Right ventricle myocardium superior (tissue), 1 donor: Measurements from ENCODE around the gene ZER1. TPM values are rescaled to one million over a fixed set of nuclear protein-coding genes. Genes with fewer than 3 reads are reported as not detected.

ENCODE experiments used
- ATAC-seq: fragments of 200-7000 bp; cut with Tn5 transposase; one replicate; pipeline ENCODE4 v1.9.1; 2020; ENCODE audit warnings: mild to moderate bottlenecking; ENCODE audit not compliant: poor library complexity
- DNase-seq: peaks from one replicate; pipeline ENCODE4 v3.0.0-alpha.2; 2020
- intact Hi-C: fragments of 100-400 bp; cut with DNase I; formaldehyde crosslinking; loops from one replicate; pipeline ENCODE4 v1.11.2; 2022
- total RNA-seq: library from RNA; stranded (reverse); fragmentation: NEBNext Ultra II Directional; extraction: Animal tissue kit (Norgen Biotek cat#: 25700); gene quantifications from one replicate; pipeline ENCODE4 v1.2.1, GENCODE V29; 2021
- donor health status: DM: no; HTN: yes; CAD: no; lungs with severe emphysema.

ZER1 gene
- total RNA-seq, 1 donor from 2014 or later = 57.3 TPM

GRCh38 chr9:128721487-128722010, 50.2 kb downstream of the ZER1 start:
- DNase-seq (no peak), ATAC-seq (no peak)
- intact Hi-C loops = no loop called here

GRCh38 chr9:128720841-128721486, 50.8 kb downstream of the ZER1 start:
- DNase-seq = no peak
- intact Hi-C loops = no loop called here
- no peak for ATAC-seq

GRCh38 chr9:128719919-128720605, 51.7 kb downstream of the ZER1 start:
- intact Hi-C loops = no loop called here
- ATAC-seq (no peak), DNase-seq (no peak)

DNA sequence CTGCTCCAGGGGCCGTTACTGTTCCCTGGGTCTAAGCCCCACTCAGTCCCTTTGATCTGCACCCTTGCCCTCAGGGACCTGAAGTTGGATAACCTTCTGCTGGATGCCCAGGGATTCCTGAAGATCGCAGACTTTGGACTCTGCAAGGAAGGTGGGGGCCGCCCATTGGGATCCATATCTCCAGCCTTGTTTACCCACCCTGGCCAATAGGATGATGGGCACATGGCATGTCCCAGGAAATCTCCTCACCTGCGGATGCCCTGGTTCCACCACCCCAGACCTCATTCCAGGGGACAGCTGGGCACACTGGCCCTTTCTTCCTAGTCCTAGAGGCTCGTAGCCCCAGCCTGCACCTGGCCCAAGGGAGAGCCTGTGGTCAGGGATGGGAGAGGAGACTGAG, 53.3 kb downstream of the ZER1 start:
- no peak for DNase-seq
- intact Hi-C loops = no loop called here

GRCh38 chr9:128718047-128718446, 53.7 kb downstream of the ZER1 start:
- DNase-seq = peak; percentile 25
- ATAC-seq = no peak
- intact Hi-C loops = no loop called here

More for the DNA sequence above, 53.3 kb downstream of the ZER1 start:
- no peak for ATAC-seq

- ATAC-seq (no peak), DNase-seq (peak; percentile 40)
- intact Hi-C loops = no loop called here
Observed at GRCh38 chr9:128716581-128717254, 55.0 kb downstream of the ZER1 start.

DNA sequence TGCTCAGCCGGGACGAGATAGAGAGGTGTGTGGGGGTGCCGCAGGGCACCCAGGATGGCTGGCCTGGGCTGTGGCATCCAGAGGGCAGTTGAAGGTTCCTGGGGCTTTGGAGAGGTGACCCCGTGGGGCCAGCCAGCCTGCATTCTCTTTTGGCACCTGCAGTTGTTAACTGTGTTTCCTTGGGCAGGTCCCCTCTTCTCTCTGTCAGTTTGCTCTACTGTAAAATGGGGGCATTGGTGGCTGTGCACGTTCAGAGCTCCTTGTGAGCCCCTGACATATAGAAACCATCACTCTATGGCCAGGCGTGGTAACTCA, 56.3 kb downstream of the ZER1 start:
- ATAC-seq (no peak), DNase-seq (peak; percentile 14)
- intact Hi-C loops = no loop called here

GRCh38 chr9:128714586-128715435, 56.9 kb downstream of the ZER1 start:
- DNase-seq (peak; percentile 24), ATAC-seq (no peak)
- intact Hi-C loops = no loop called here

- intact Hi-C loops = no loop called here
- peak; percentile 23 for DNase-seq
- ATAC-seq = no peak
Observed at GRCh38 chr9:128713941-128714573, 57.7 kb downstream of the ZER1 start.

DNA sequence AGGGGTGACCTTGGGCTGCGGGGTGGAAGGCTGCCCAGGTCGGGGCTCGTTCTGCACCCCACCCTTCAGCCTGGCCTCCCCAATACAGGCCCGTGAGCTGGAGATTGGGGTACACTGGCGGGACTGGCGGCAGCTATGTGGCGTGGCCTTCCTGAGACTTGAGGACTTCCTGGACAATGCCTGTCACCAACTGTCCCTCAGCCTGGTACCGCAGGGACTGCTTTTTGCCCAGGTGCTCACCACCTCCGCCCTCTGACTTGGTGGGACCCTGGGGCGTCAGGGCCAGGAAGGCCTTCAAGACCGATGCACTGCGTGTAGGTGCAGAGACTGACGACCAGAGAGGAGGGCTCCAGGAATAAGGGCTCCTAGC, 58.3 kb downstream of the ZER1 start:
- intact Hi-C loops = no loop called here
- DNase-seq = peak; percentile 35
- ATAC-seq = no peak

- ATAC-seq (no peak), DNase-seq (peak; percentile 27)
Observed at GRCh38 chr9:128712451-128713410, 59.0 kb downstream of the ZER1 start.

DNA sequence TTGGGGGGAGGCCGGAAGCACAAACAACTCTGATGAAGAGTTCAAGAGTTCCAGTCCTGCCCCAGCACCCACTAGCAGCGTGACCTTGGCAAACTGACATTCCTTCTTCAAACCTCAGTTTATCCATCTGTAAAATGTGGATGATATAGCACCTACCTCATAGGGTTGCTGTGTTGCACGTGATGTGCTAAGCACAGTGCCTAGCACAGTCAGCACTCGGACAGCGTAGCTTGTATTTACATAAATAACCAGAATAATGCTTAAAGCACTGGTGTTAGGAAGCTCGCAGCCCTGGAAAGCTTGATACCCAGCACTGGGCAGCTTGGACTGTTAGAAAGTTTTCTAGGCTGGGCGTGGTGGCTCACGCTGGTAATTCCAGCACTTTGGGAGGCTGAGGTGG, 64.3 kb downstream of the ZER1 start:
- intact Hi-C loops = no loop called here
- DNase-seq = no peak
- ATAC-seq = no peak

More at GRCh38 chr9:128712451-128713410, 59.0 kb downstream of the ZER1 start:
- intact Hi-C loops = no loop called here

DNA sequence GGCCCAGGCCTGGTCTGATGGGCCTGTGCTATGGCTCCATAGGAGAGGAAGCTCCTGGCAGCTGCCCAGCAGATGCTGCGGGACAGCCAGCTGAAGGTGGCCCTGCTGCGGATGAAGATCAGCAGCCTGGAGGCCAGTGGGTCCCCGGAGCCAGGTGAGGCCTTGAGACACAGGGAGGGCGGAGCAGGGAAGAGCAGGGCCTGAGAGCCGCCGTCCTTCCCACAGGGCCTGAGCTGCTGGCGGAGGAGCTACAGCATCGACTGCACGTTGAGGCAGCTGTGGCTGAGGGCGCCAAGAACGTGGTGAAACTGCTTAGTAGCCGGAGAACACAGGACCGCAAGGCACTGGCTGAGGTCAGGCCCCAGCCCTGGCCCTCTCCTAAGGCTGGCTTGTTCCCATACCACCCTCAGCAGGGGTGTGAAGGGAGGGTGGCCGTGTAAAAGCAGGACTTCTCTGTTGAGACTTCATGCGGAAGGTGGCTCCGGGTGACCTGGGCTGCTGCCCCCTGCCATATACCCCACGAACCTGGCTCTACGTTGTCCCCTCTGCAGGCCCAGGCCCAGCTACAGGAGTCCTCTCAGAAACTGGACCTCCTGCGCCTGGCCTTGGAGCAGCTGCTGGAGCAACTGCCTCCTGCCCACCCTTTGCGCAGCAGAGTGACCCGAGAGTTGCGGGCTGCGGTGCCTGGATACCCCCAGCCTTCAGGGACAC, 64.9 kb downstream of the ZER1 start:
- DNase-seq (peak; percentile 43), ATAC-seq (no peak)

GRCh38 chr9:128706045-128706444, 65.7 kb downstream of the ZER1 start:
- peak; percentile 15 for DNase-seq

More for the DNA sequence above, 64.9 kb downstream of the ZER1 start:
- intact Hi-C loops = no loop called here

DNA sequence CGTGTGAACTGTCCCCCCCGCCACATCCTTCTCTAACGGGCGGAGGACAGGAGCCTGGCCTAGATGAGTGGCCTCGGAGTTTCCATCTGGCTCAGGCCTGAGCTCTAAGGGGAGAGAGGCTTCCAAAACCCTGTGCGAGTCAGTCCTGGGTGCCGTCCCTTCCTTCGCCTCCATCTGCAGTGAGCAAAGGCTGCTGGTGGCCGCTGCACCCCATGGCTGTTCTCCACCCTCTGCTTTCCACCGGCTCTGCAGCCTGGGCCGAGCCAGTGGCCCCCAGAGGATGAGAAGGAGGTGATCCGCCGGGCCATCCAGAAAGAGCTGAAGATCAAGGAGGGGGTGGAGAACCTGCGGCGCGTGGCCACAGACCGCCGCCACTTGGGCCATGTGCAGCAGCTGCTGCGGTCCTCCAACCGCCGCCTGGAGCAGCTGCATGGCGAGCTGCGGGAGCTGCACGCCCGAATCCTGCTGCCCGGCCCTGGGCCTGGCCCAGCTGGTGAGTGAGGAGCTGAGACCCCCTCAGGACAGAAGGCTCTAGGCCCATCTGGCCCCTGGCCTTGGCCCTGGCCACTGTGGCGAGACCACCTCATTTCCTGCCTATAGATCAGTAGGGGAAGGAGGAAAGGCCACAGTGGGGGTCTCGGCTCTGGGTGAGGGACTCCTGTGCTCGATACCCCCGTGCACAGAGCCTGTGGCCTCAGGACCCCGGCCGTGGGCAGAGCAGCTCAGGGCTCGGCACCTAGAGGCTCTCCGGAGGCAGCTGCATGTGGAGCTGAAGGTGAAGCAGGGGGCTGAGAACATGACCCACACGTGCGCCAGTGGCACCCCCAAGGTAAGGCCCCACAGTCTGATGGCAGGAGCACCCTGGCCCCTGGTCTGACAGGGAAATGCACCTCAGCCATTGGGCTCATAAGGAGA, 66.4 kb downstream of the ZER1 start:
- intact Hi-C loops = no loop called here

More at GRCh38 chr9:128706045-128706444, 65.7 kb downstream of the ZER1 start:
- no peak for ATAC-seq
- intact Hi-C loops = no loop called here

DNA sequence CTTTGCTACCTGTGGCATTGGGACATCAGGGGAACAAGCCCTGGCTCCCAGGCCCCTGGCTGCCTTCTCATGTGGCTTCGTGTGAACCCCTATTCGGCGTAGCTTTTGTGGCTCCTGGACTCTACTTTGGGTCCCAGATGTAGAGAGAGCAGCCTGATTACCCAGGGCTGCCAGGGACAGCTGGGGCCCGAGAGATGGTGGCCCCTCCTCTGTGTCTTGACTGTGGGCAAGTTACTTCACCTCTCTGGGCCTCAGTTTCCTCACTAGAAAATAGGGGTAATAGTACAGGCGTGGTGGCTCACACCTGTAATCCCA, 67.4 kb downstream of the ZER1 start:
- intact Hi-C loops = no loop called here
- DNase-seq = no peak
- no peak for ATAC-seq

More for the DNA sequence above, 66.4 kb downstream of the ZER1 start:
- ATAC-seq (no peak), DNase-seq (peak; percentile 34)
